Putamen (tissue), 1 donor: ENCODE data around the gene TCERG1L.
"Not testable (repeated sequence)": the region's sequence is repeated elsewhere in the genome, so short reads cannot be mapped to it uniquely, and the experiment has no call there.

Source experiments
- DNase-seq: peaks from one replicate; pipeline ENCODE4 v3.0.0-alpha.2; 2016; ENCODE audit warnings: low spot score

TCERG1L gene

DNA sequence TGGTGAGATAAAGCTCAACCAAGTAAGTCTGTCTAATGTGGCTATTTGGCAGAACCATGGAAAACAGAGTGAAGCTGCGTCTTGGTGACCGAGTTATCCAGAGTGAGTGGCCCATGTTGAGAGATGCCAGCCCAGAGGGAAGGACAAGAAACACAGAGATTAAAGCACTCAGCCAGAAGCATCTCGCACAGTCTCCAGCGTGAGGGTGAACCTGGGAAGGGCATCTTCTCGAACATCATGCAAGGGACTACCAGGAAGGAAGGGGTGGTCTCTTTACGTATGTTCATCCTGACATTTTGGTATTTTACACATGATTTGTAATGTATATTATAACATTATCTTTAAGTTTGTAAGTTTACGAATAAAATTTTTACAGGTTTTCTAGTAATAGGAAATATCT lies 146.4 kb downstream of the TCERG1L start:
- no peak for DNase-seq

- DNase-seq, result no peak
These were observed 148.4 kb downstream of the TCERG1L start for GRCh38 chr10:131162866-131163843.

DNA sequence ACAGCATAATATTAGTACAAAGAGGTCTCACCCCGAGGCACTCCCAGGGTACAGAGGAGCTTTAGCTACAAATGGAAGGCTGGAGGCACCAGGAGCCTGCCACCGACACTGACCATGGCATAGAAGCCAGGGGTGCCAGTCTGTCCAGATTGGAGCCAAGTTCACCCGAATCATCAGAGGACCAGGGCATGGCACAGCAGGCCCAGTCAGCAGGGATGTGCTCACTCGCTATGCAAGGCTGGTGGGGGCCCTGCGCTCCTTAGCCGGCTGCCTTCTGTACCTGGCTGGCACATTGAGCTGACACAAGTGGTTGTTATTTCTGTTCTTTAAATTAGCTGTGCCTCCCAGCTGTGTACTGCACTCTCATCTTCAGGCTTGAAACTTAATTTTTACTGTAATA lies 149.3 kb downstream of the TCERG1L start:
- no peak for DNase-seq

DNA sequence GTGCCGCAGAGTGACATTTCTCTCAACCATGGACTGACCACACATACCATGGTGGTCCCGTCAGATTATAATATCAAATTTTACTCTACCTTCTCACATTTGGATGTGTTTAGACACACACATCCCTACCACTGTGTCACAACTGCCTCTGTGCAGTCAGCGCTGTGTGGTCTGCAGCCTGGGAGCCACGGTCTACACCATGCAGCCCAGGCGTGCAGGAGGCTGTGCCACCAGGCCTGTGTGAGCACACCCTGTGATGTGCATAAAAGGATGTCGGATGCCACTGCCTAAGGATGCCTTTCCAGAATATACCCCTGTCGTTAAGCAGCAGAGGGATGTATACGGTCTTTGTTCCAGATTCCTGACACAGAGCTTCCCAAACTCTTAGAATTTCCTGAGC lies 150.4 kb downstream of the TCERG1L start:
- no peak for DNase-seq

- no peak for DNase-seq
These were observed 151.2 kb downstream of the TCERG1L start for GRCh38 chr10:131160219-131160875.

DNA sequence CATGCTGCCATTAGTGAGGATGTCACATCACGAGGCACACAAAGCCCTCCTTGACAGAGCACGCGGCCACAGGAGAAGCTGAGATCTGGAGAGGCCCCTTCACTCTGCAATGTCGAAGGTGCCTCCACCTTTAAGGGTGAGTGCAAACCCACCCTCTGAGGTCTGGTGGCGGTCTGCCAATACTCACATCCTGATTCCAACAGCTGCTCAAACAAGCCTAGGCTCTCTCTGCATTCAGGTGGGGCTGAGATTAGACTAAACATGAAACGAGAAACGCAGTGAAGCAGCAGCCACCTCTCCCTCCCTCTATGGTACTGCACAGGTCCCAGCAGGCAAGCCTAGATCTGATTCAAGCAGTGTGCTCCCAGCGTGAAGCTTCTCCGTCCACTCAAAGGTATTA lies 151.8 kb downstream of the TCERG1L start:
- DNase-seq, result no peak

DNA sequence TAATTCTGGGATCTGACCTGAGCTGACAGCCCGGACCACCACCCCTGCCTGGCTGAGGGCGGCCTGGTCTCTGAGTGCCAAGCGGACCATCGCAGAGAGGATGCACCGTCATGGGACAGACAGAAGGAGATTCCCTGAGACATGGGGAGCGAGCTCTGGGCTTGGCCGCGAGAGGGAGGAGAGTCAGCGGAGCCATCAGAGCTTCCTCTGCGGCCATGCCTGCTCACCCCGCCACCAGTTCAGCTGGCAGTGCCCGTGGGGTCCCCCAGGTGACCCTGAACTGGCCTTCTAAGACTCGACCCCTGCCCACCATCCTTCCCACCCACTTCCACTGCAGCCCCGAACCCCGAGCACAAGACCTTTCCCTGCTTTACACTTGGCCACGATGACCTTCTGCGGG lies 152.8 kb downstream of the TCERG1L start:
- DNase-seq, result no peak

GRCh38 chr10:131157899-131158298 lies 153.6 kb downstream of the TCERG1L start:
- DNase-seq, result no peak

DNA sequence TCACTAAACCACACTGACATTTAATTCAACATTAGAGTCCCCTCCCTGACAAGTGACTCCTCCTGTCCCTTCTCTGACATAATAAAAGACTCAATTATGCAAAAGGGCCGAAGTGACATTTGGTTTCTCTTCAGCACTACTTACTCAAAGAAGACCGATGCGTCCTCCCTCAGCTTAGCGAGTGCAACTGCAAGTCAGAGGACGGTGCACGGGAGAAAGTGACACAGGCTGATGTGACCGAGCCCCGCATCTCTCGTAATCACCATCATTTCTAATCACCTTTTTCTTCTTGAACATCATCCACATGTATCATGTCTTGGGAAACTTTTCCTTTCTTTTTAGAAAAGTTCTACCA lies 155.7 kb downstream of the TCERG1L start:
- DNase-seq, result no peak

DNA sequence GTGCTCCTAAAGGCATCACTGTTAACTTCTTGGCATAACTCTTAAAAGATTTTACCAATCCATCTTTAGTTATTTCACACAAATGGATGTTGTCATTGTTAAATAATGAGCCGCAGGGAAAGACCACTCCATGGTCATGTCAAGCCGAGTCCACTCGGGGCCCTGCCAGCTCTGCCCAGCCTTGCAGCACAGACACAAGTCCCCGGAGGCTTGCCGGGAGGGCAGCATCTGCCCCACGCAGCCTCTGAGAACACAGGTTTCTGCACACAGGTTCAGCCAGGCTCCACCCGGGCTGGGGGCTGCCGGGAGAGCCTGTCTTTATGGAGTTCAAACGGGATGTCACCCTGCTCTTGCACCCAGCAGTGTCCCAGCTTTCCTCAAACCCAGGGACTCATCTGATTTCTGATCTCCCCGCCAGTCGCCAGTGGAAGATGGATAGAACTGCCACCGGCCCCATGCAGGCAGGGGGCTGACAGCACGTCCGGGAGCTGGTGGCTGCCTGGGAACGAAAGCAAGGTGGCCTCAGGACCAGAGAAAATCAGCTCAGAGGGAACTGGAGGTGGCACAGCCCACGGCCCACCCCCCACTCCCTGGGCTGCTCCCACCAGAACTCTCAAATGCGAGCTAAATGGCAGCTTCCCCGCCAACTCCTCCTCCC lies 156.2 kb downstream of the TCERG1L start:
- DNase-seq, result no peak

- DNase-seq, result no peak
These were observed 157.1 kb downstream of the TCERG1L start for GRCh38 chr10:131154306-131155025.

GRCh38 chr10:131152456-131152855 lies 159.1 kb downstream of the TCERG1L start:
- not testable (repeated sequence) for DNase-seq

DNA sequence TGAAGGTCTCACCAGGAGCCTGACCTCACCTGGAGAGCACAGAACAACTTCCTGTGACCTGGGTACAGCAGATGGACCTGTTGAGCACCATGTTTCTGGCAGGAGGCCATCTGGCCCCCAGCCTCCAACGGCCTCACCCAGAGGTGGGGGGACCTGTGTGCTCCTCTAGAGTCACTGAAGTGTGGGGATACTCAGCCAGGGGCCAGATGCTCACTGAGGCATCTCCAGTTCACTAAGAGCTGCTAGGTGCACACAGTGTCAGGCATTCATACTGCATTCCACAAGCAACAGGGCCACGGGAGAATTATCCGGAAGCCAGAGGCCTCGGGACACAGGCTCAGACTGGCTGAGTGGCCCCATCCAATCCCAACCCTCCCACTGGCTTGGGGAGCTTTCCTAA lies 161.4 kb downstream of the TCERG1L start:
- no peak for DNase-seq

GRCh38 chr10:131149586-131149985 lies 161.9 kb downstream of the TCERG1L start:
- no peak for DNase-seq

DNA sequence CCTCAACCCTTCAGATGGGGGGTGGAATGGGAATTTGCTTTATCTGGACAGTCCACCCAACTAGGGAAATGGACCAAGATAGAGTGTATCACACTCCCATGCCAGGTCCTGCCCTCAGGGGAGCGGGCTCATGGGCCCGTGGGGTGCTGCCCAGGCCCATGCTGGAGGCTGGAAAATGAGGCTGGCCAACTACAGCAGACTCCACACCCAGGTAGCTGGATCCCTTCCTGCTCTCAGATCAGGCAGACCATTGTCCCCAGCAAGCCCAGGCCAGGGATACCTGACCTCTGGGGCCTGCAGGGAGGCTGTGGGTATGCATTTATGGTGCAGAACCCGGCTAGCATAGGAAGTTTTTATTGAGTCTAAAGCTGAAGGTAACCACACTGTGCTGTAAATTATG lies 162.4 kb downstream of the TCERG1L start:
- DNase-seq, result no peak

- DNase-seq, result no peak
These were observed 163.3 kb downstream of the TCERG1L start for GRCh38 chr10:131148270-131148669.

DNA sequence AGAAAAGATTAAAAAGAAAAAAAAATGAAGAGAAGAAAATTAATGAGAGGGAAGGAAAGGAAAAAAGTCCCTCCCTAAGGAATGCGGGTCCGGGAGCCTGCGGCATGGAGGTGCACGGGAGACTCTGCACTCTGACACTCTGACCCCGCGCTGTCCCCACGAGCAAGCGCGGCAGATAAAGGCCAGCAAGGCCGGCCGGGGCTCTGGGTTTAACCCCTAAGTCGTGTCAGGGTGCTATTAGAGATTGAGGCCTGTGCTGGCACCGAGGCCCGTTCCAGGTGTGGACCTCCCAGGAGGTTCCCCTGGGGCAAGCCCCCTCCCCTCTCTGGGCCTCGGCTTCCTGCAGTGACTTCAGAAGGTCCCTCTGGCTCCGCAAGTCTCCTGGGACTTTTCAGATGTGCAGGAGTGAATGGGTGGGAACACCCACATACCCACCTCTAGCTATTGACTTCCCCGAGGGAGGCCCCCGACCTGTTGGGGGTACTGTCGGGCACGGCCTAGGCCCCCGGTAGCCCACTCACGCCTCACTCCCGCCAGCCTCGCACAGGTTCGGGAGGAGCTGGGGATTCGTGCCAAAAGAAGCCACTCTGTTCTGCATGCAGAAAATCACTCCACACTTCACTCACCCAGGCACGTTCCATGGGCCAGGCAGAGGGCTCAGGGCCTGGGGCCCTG lies 164.1 kb downstream of the TCERG1L start:
- DNase-seq, result no peak

DNA sequence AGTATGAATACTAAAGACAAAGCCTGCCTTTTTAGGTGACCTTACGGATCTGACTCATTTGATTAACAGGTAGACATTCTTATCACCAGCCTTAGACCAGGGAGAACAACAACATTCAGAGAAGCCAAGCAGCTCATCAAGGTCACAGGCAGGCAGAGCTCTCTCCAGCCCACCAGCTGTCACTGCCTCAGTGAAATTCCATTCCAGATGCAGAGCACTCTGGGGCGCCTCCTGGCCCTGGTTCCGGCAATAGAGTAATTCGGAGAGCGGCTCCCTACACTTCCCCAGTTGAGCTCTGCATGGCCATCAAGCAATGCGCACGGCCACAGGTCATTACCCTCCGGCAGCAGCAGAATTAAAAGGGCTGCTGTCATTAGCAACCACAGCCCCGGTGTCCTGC lies 164.7 kb downstream of the TCERG1L start:
- DNase-seq, result no peak

DNA sequence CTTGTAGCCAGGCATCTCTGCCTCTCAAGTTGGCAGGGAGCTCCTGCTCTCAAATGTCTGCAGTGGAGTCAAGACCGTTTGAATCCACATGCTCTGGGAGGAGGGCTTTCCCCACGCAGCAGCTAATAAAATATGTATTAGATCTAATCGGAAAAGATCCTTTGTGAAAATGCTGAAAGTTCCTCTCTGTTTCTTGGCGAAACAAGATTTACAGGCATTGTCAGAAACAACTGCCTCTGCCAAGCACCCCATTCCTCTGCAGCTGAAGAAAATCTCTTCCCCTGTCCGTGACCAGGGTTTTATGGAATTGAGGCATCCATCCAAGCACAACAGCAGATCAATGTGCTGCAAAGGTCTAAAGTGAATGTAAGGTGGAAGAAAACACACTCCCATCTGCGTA lies 165.8 kb downstream of the TCERG1L start:
- no peak for DNase-seq

- no peak for DNase-seq
These were observed 166.7 kb downstream of the TCERG1L start for GRCh38 chr10:131144711-131145375.

DNA sequence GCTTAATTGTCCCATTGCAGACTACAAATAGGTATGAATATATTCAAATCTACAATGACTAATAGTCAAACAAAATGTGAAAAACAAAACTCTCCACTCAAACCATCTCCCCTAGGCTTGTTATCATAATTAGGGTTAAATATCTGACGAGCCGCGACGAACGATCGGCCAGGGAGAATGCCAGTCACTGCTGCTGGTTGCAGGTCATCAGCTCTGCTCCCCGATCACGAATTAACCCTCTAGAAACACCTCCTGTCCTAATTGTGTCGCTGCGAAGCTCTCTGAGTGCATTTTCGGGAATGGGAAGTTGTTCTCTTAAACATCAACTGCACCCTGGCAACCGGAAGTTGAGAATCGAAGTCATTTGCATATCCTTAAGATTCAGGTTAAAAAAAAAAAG lies 167.3 kb downstream of the TCERG1L start:
- DNase-seq, result no peak
